Stimulated activated CD4-positive, alpha-beta T cell treated with anti-CD3 and anti-CD28 coated beads, Interleukin-4, amount 100 ng/mL, for 24 hours (primary cell): Measurements from ENCODE around the gene PRKCG.
A peak's percentile ranks its signal among the peaks of the same experiment; 100 is the strongest.

Source experiments
- DNase-seq: peaks from one replicate; pipeline ENCODE4 v3.0.0-alpha.2; 2020

PRKCG gene

DNA sequence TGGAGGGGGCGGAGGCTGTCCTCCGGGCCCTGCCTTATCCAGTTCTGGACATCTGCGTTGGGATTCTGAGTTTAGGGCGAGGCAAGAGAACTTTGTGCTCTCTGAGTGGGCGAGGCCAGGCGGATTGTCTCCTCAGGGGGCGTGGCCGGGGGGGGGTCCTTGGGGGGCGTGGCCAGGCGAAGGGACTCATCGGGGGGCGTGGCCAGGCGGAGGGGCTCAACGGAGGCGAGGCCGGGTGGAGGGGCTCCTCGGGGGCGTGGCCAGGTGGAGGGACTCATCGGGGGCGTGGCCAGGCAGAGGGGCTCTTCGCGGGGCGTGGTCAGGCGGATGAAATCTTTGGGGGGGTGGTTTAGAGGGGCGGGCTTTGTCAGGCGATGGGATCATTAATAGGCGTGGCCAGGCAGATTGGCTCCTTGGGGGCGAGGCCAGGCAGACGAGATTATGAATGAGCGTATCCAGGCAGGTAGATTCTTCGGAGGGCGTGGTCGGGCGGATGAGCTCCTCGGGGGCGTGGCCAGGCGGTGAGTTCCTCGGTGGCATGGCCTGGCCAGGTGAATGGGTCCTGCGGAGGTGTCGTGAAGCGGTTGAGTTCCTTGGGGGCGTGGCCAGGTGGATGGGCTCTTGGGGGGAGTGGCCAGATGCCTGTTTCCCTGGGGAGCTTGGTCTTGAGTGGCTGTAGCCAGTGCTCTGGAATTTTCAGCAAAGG lies 16.8 kb downstream of the PRKCG start:
- no peak for DNase-seq

DNA sequence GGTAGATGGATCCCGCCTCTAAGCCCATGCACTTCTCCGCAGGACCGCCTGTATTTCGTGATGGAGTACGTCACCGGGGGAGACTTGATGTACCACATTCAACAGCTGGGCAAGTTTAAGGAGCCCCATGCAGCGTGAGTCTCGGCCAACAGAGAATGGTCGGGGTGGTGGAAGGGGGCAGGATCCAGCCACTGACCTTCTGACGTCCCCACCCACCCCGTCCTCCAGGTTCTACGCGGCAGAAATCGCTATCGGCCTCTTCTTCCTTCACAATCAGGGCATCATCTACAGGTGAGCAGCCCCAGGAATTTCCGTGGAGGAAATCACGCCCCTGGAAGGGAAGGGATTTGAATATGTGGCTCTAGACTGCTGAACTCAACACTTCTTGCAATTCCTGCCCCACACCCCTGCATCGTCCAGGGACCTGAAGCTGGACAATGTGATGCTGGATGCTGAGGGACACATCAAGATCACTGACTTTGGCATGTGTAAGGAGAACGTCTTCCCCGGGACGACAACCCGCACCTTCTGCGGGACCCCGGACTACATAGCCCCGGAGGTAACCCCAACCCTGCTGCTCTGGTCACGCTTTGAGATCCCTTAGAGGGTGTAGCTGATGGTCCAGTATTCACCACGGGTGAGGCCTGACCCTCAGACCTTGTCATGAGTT lies 18.3 kb downstream of the PRKCG start:
- no peak for DNase-seq

DNA sequence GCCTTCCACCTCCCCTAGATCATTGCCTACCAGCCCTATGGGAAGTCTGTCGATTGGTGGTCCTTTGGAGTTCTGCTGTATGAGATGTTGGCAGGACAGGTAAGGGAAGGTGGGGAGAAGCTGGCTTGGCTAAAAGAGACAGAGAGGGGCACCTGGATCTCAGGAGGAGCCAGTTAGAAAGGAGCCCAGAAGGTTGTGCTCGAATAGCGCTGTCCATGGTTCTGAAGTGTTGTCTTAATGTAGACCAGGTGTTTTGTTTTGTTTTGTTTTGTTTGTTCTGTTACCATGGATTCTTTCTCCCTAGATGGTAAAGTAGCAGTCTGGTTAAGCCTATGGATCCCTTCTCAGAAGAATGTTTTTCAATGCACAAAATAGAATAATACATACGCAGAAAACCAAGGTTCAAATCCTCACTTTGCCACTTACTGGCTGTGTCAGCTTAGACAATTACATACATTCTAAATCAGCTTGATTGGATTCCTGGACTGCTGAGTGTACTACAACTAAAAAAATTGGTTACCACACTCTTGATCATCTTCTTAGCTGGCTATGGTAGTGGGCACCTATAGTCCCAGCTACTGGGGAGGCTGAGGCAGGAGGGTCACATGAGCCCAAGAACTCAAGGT lies 21.2 kb downstream of the PRKCG start:
- DNase-seq: peak; percentile 29

- no peak for DNase-seq
These were observed 22.9 kb downstream of the PRKCG start for GRCh38 chr19:53904909-53905308.

DNA sequence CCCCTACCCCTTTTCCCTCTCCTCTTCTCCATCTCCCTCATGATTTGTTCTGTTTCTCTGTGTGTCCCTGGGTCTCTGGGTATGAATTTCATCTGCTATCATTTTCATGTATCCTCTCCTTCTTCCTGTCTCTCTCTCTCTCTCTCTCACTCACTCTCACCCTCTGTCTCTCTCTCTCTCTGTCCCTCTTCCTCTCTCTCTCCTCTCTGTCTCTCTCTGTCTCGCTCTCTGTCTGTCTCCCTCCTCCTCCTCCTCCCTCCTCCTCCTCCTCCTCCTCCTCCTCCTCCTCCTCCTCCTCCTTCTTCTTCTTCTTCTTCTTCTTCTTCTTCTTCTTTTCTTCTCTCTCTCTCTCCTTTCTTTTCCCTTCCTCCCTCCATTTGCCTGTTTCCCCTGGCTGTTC lies 23.8 kb downstream of the PRKCG start:
- DNase-seq: no peak

- peak; percentile 70 for DNase-seq
These were observed 24.5 kb downstream of the PRKCG start for GRCh38 chr19:53906211-53907192.

DNA sequence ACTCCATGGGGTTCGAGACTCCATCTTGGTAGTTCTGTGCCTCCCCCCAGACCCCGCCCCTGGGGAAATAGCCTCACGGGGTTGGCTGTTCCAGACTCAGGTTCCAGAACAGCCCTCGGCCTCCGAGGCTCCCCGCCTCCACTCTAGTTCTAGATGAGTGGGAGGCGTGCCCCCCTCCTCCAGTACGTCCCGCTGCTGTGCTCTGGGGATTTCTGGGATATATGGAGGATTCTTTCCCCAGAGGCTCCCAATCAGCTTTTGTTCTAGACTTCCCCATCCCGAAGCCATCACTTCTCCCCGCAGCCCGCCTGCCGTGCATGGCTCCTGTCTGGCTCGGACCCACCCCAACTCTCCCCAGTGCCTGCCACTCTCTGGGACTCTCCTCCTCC lies 25.2 kb downstream of the PRKCG start:
- DNase-seq: no peak

DNA sequence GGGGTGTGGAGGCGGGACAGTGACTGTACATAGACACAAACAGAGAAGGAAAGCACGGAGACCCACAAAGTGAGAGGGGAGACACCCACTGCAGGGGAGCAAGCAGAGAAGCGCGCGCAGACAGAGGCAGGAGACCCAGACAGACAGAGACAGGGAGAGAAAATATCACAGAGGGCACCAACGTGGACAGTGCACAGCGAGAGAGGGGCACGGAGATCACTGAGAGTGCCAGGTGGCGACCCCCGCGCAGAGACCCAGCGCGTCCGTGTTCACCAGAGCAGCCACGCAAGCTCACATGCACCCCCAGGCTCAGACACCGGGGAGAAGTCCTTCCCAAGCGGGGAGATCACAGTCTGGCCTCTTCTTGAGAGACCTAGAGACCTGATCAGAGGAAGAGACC lies 25.7 kb downstream of the PRKCG start:
- DNase-seq: no peak

DNA sequence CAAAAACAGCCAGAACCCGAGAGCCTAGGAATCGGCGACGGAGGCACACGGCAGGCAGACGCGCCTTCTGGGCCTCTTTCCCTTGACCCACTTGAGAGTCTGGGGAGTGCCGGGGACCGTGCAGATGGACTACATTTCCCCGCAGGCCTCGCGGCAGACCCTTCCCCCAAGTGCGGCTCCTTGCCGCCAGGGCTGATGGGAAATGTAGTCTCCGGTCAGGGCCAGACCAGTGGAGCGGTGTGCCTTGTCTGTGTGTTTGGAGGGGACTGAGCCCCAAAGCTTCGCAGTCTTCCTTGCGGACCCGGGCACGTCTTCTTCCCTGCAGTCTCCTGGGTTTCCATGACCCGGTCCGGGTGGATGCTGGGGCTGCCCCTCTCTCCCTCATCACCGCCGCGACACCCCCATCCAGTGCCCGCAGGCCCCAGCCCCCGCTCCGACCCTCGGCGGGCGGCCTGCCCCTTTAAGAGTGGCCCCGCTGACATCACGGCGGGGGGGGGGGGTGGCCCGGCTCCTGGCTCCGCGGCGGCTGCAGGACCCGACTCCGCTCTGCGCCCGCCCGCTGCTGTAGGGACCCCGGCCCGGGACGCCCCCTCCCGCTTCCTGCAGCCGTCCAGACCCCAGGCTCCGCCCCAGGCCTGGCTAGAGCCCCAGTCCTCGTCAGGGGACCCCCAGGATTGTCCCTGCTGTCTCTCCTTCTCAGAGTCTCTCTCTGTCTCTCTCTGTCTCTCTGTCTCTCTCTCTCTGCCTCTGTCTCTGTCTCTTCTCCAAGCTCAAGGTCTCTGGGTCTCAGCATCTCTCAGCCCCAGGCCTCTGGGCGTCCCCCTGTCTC lies 26.3 kb downstream of the PRKCG start:
- peak; percentile 55 for DNase-seq

DNA sequence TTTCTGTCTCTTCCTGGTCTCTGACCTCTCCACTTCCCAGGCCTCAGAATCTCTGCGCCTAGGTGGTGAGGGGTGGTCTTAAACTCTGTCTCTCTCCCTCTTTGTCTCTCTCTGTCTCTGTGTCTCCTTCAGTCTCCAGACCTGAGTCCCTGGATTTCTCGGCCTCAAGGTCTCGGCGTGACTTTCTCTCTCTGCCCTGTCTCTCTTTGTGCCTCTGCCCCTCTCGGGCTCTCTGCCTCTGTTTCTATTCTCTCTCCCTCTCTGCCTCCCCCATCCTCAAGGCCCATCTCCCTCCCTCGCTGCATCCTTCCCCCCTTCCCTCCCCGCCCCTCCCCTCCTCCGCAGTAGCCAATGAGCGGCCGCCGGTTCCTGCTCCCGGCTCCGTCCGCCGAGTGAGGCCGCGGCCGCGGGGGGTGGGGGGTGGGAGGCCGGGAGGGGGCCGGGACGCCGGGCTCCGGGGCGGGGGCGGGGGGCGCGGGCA lies 27.0 kb downstream of the PRKCG start, which contains the start of gene CACNG7:
Gene CACNG7 (plus strand): TSS at position 344 of the 481 bp plus-strand sequence. CDS start 3,554 bp downstream, outside the sequence.
- no peak for DNase-seq

DNA sequence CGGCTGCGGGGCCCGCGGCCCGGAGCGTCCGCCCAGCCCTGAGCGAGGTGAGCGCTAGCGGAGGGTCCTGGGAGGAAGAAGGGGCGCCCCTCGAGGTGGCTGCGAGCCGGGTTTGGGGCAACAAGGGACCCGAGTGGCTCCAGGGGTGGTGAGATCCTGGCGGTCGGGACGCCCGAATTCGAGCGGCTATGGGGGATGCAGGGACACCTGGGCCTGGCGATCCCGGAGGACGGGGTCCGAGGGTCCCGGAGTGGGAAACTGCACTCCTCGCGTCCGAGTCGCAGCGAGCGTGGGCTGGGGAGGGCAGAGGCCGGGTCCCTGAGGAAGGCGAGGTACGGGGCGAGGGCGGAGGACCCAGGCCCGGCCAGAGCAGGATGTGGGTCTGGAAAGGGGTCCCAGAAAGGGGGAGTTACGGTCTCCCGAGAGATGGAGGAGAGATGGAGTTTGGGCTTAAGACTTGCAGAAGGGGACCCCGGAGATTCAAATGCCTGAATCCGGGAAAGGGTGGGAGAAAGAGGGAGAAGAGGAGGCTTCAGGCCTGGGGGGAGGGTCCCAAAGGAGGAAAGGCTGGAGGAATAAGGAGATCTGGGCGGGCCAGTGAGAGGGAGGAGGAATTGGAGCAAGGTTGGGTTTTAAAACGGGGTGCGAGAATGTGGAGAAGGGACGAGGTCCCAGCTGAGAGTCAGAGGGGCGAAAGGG lies 27.6 kb downstream of the PRKCG start:
- DNase-seq: no peak

DNA sequence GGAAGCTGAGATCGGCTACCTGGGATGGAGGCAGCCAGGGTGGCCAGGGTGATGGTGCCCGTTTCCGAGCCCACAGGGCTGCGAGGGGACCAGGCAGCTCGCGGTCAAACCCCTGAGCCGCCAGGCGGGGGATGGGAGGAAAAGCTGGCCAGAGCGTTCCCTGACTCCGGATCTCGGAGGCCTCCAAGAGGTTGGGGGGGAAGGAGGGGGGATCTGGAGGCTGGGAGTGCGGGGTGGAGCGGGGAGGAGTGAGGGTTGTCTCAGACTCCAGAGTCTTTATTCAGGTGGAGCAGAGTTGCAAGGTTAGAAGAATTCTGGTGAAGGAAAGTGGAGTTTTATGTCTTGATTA lies 28.1 kb downstream of the PRKCG start:
- no peak for DNase-seq

GRCh38 chr19:53912653-53913052 lies 30.7 kb downstream of the PRKCG start:
- no peak for DNase-seq

- DNase-seq: no peak
These were observed 33.0 kb downstream of the PRKCG start for GRCh38 chr19:53915000-53915399.

DNA sequence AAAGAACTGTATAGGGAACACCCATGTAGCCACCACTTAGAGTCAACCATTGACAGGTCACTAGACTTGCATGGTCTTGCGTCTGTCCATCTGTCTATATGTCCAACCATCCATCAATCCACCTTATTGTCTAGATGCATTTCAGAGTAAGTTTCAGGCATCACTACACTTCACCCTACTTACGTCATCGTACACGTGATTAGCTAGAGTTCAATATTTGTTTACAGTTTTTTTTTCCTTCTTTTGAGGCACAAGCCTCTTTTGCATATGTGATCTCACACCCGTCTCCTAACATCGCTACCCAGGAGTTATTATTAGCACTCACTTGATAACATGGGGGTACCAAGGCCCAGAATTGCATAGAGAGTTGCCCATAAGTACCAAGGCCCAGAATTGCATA lies 34.0 kb downstream of the PRKCG start:
- no peak for DNase-seq

GRCh38 chr19:53917356-53917755 lies 35.4 kb downstream of the PRKCG start:
- no peak for DNase-seq

GRCh38 chr19:53927739-53928138 lies 45.7 kb downstream of the PRKCG start:
- peak; percentile 36 for DNase-seq

- no peak for DNase-seq
These were observed 54.0 kb downstream of the PRKCG start for GRCh38 chr19:53936029-53936428.

GRCh38 chr19:53942001-53942786 lies 60.2 kb downstream of the PRKCG start:
- no peak for DNase-seq

DNA sequence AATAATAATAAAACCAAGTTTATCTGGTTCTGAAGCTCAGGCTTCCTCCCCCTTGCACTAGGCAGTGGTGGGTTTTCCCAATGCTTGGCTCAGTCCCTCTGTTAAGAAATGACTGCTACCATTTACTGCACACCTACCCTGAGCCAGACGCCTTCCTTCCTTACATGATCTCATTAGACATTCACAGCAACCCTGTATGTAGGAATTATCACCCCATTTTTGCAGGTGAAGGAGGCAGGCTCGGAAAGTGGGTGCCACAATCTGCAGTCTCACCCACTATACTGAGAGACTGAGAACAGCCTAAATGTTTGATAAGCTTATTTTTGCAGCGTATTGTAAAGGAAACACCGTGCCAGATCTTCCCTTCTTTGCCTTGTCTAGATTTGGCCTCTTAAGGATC lies 62.4 kb downstream of the PRKCG start:
- DNase-seq: no peak
